IPS DF 19.7 (cell line): Measurements from ENCODE around the gene PRRG2.

Source experiments
- DNase-seq: peaks from one replicate; pipeline ENCODE4 v3.0.0-alpha.2; 2013; ENCODE audit warnings: low read depth, low spot score

Gene PRRG2

GRCh38 chr19:49581007-49581508, at the start of gene PRRG2:
PRRG2 (plus strand) TSS chr19:49581316; CDS start chr19:49583220, 1,904 bp downstream.
- DNase-seq: no peak

- no peak for DNase-seq
Measured at GRCh38 chr19:49533551-49534488, 47.3 kb upstream of the PRRG2 start.

GRCh38 chr19:49534632-49535385, 46.3 kb upstream of the PRRG2 start:
- DNase-seq: no peak

GRCh38 chr19:49536921-49537462, 44.1 kb upstream of the PRRG2 start:
- DNase-seq: no peak

GRCh38 chr19:49538643-49539042, 42.5 kb upstream of the PRRG2 start:
- no peak for DNase-seq

- no peak for DNase-seq
Measured at GRCh38 chr19:49539192-49539952, 41.7 kb upstream of the PRRG2 start.

GRCh38 chr19:49541914-49542313, 39.2 kb upstream of the PRRG2 start:
- no peak for DNase-seq

GRCh38 chr19:49542446-49542845, 38.7 kb upstream of the PRRG2 start:
- DNase-seq: no peak

- DNase-seq: no peak
Measured at GRCh38 chr19:49543032-49543431, 38.1 kb upstream of the PRRG2 start.

GRCh38 chr19:49544154-49544553, 37.0 kb upstream of the PRRG2 start:
- no peak for DNase-seq

GRCh38 chr19:49546825-49547565, 34.1 kb upstream of the PRRG2 start:
- no peak for DNase-seq

- no peak for DNase-seq
Measured at GRCh38 chr19:49549045-49549444, 32.1 kb upstream of the PRRG2 start.

- no peak for DNase-seq
Measured at GRCh38 chr19:49551531-49551930, 29.6 kb upstream of the PRRG2 start.

- DNase-seq: no peak
Measured at GRCh38 chr19:49552749-49553148, 28.4 kb upstream of the PRRG2 start.

- no peak for DNase-seq
Measured at GRCh38 chr19:49553451-49554271, 27.5 kb upstream of the PRRG2 start.

GRCh38 chr19:49554701-49555181, 26.4 kb upstream of the PRRG2 start:
- DNase-seq: no peak

- DNase-seq: no peak
Measured at GRCh38 chr19:49555600-49556411, 25.3 kb upstream of the PRRG2 start.
